ENCODE results near the gene CLCN2.

DNA sequence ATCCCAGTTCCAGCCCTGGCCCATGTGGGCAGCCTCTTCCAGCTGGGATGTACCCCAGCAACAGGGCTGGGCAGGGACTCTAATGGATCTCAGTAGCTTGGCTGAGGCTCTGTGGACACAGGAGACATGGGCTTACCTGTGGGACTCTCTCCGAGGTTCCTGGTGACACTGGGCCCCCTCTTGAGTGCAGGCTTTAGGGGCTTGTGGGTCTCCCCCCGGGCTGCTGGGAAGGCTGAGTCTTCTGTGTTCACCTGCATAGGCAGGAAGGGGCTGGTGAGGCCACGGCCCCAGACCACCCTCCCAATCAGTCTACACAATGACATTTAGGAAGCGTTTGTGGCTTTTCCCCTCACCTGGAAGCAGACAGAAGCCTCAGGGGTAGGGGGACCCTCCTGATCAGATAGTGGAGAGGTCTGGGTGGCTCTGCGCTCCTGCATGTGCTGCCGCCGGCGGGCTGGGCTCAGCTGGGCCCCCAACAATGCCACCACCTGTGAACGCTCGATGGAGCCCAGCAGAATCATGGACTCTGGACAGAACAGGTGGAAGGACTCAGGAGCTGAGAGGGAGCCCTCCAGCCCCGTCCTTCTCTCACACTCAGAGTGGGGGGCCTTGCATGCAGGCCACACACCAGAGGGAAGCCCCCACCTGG is 8.4 kb downstream of the CLCN2 start:
- TF ChIP-seq POLR2AphosphoS5 (IDR thresholded peaks at IDR 0.05; ENCODE audit: low read depth, low read length) (no peak), TAF1 (IDR thresholded peaks at IDR 0.05; ENCODE audit: borderline replicate concordance, low read depth, low read length) (no peak)
